HUDEP-2 (cell line): Measurements from ENCODE around the gene SPECC1L.

Source experiments
- DNase-seq, 76 experiments: peaks; one replicate each; lab custom pipeline; 2025; ENCODE audit not compliant: unreplicated experiment in 76 of 76; lab: John Stamatoyannopoulos, UW

SPECC1L gene

GRCh38 chr22:24459911-24460310, 189.3 kb downstream of the SPECC1L start:
- no peak for DNase-seq

- DNase-seq = no peak
These were observed 189.9 kb downstream of the SPECC1L start for GRCh38 chr22:24460418-24461089.

- DNase-seq = no peak
These were observed 192.6 kb downstream of the SPECC1L start for GRCh38 chr22:24463071-24463760.

GRCh38 chr22:24465566-24465965, 194.9 kb downstream of the SPECC1L start:
- peak in 2 of 76 experiments; percentile 5 to 39 for DNase-seq

GRCh38 chr22:24465975-24466374, 195.3 kb downstream of the SPECC1L start:
- no peak for DNase-seq

GRCh38 chr22:24466716-24467328, 196.2 kb downstream of the SPECC1L start:
- DNase-seq = peak in 2 of 76 experiments; percentile 25 to 26

- DNase-seq = no peak
These were observed 196.7 kb downstream of the SPECC1L start for GRCh38 chr22:24467340-24467739.
